ENCODE data around the gene LYPD1.

Gene LYPD1

DNA sequence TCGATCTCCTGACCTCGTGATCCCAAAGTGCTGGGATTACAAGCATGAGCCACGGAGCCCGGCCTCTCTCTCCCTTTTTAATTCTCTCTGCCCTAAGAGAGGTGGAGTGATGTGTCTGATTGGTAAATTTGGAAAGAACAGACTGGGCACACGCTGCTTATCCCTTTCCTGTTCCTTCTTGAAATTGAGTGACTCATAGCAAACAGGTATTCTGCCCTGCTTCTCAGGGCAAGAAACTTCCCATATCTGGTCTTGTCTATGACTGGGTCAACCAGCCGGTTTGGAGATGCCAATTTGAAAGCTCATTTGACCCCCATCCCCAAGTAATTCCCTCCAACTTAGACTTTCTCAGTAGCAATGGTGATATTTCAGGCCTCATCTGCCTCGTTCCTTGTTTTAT lies 15.0 kb downstream of the LYPD1 start:
- Histone ChIP-seq H3K79me2 (ENCODE audit: control insufficient read depth, insufficient read depth, low read length) (no peaks in the 10 kb centered on the region), H3K27me3 (ENCODE audit: insufficient read depth, low read length, poor library complexity) (no peaks in the 10 kb centered on the region), H2AK5ac (ENCODE audit: low read length) (no peak overlapping the region), H3K36me3 (ENCODE audit: control insufficient read depth, insufficient read depth, low read length) (no peaks in the 10 kb centered on the region), H3K27ac (ENCODE audit: low read depth, low read length) (no peak overlapping the region), H3K23ac (ENCODE audit: low read length) (no peak overlapping the region), H3K18ac (ENCODE audit: low read length) (no peak overlapping the region), H4K5ac (ENCODE audit: low read length) (no peak overlapping the region), H2BK5ac (ENCODE audit: low read length) (no peak overlapping the region), H3K4me2 (ENCODE audit: low read length) (no peak overlapping the region), H3K79me1 (ENCODE audit: low read length) (no peaks in the 10 kb centered on the region), H4K8ac (ENCODE audit: low read depth, low read length) (no peak overlapping the region), H2BK120ac (ENCODE audit: low read depth, low read length) (no peak overlapping the region), H3K9ac (ENCODE audit: low read length) (no peak overlapping the region), H3K4me3 (ENCODE audit: low read length) (no peak overlapping the region), H2BK15ac (replicated peaks; ENCODE audit: low read depth) (no peak overlapping the region), H3K4me1 (ENCODE audit: control insufficient read depth, low read depth, low read length) (no peaks in the 10 kb centered on the region), H3K56ac (ENCODE audit: low read length) (no peak overlapping the region), H3K4ac (ENCODE audit: low read depth, low read length) (no peak overlapping the region)
- WGBS (ENCODE audit: extremely low coverage, insufficient coverage, low lambda C conversion rate): no CpG with 5 or more reads among the region's 7 CpGs
- DNase-seq: no peak

GRCh38 chr2:132654335-132654734 lies 15.7 kb downstream of the LYPD1 start:
- H3K79me1 ChIP-seq (ENCODE audit: low read length): no peaks in the 10 kb centered on the region
- no peak overlapping the region for H2BK5ac ChIP-seq (ENCODE audit: low read length)
- no peak overlapping the region for H4K8ac ChIP-seq (ENCODE audit: low read depth, low read length)
- H3K36me3 ChIP-seq (ENCODE audit: control insufficient read depth, insufficient read depth, low read length): no peaks in the 10 kb centered on the region
- H3K9ac ChIP-seq (ENCODE audit: low read length): no peak overlapping the region
- no peak overlapping the region for H3K4me3 ChIP-seq (ENCODE audit: low read length)
- H2BK15ac ChIP-seq (replicated peaks; ENCODE audit: low read depth): no peak overlapping the region
- no CpG with 5 or more reads among the region's 4 CpGs for WGBS (ENCODE audit: extremely low coverage, insufficient coverage, low lambda C conversion rate)
- no peak overlapping the region for H3K23ac ChIP-seq (ENCODE audit: low read length)
- no peak overlapping the region for H4K5ac ChIP-seq (ENCODE audit: low read length)
- H2AK5ac ChIP-seq (ENCODE audit: low read length): no peak overlapping the region
- H3K4me2 ChIP-seq (ENCODE audit: low read length): no peak overlapping the region
- no peaks in the 10 kb centered on the region for H3K79me2 ChIP-seq (ENCODE audit: control insufficient read depth, insufficient read depth, low read length)
- no peaks in the 10 kb centered on the region for H3K4me1 ChIP-seq (ENCODE audit: control insufficient read depth, low read depth, low read length)
- no peaks in the 10 kb centered on the region for H3K27me3 ChIP-seq (ENCODE audit: insufficient read depth, low read length, poor library complexity)
- no peak overlapping the region for H3K18ac ChIP-seq (ENCODE audit: low read length)
- H3K56ac ChIP-seq (ENCODE audit: low read length): no peak overlapping the region
- DNase-seq: no peak
- H3K27ac ChIP-seq (ENCODE audit: low read depth, low read length): no peak overlapping the region
- H3K4ac ChIP-seq (ENCODE audit: low read depth, low read length): no peak overlapping the region
- H2BK120ac ChIP-seq (ENCODE audit: low read depth, low read length): no peak overlapping the region

- H3K18ac ChIP-seq (ENCODE audit: low read length): no peak overlapping the region
- no peaks in the 10 kb centered on the region for H3K36me3 ChIP-seq (ENCODE audit: control insufficient read depth, insufficient read depth, low read length)
- H3K4me2 ChIP-seq (ENCODE audit: low read length): no peak overlapping the region
- H3K27me3 ChIP-seq (ENCODE audit: insufficient read depth, low read length, poor library complexity): no peaks in the 10 kb centered on the region
- H3K23ac ChIP-seq (ENCODE audit: low read length): no peak overlapping the region
- no peaks in the 10 kb centered on the region for H3K79me1 ChIP-seq (ENCODE audit: low read length)
- whole genome bisulfite sequencing (ENCODE audit: extremely low coverage, insufficient coverage, low lambda C conversion rate): no CpG with 5 or more reads among the region's 8 CpGs
- no peak overlapping the region for H3K9ac ChIP-seq (ENCODE audit: low read length)
- no peak overlapping the region for H3K4ac ChIP-seq (ENCODE audit: low read depth, low read length)
- no peak overlapping the region for H3K56ac ChIP-seq (ENCODE audit: low read length)
- no peak overlapping the region for H2BK15ac ChIP-seq (replicated peaks; ENCODE audit: low read depth)
- no peak overlapping the region for H3K4me3 ChIP-seq (ENCODE audit: low read length)
- no peak overlapping the region for H2BK120ac ChIP-seq (ENCODE audit: low read depth, low read length)
- peak; percentile 18 for DNase-seq
- H4K5ac ChIP-seq (ENCODE audit: low read length): no peak overlapping the region
- H4K8ac ChIP-seq (ENCODE audit: low read depth, low read length): no peak overlapping the region
- no peak overlapping the region for H3K27ac ChIP-seq (ENCODE audit: low read depth, low read length)
- no peaks in the 10 kb centered on the region for H3K79me2 ChIP-seq (ENCODE audit: control insufficient read depth, insufficient read depth, low read length)
- no peaks in the 10 kb centered on the region for H3K4me1 ChIP-seq (ENCODE audit: control insufficient read depth, low read depth, low read length)
- H2BK5ac ChIP-seq (ENCODE audit: low read length): no peak overlapping the region
- no peak overlapping the region for H2AK5ac ChIP-seq (ENCODE audit: low read length)
Observed at GRCh38 chr2:132652474-132652873, 17.5 kb downstream of the LYPD1 start.

DNA sequence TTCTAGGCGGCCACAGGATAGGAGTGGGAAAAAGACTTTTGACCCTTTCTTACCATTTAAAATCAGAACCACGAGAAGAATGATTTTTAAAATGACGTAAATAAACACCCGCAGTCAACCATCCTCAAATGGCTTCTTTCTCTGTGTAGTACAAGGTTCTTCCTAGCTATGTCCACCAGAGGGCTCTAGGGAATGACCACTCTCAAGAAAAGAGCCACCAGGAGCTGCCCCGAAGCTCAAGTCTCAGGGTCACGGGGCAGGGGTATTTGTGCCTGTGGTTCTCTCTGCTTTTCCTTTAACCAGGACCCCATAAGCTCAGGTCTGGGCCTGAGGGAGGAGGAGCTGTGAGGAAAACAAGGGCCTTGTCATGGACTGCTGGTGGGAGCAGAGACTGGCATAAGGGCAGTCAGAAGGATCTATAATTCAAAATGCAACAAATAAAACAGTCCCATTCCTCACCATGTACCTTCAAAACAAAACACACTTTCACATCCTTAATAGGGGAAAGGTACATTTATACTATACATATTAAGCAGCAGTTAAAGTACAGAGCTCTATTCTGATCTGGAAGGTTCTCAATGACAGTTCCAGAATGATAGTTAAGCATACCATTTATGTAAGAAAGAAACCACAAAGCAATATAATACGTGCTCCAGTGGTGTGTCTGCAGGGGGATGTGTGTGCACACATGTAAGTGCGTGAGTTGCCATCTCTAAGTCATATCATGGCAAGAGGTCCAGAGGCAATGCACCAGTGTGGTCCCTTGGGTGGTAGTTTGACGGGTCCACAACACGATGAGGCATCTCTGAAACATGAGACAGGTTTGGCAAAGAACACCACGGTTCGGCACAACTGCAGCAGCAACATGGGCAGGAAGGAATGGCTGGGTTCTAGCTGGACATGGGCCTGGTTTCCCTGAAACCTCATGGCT lies 18.6 kb downstream of the LYPD1 start:
- no peak overlapping the region for H3K4ac ChIP-seq (ENCODE audit: low read depth, low read length)
- H3K56ac ChIP-seq (ENCODE audit: low read length): no peak overlapping the region
- H4K8ac ChIP-seq (ENCODE audit: low read depth, low read length): no peak overlapping the region
- peak; percentile 65 for DNase-seq
- no peak overlapping the region for H3K27ac ChIP-seq (ENCODE audit: low read depth, low read length)
- H3K23ac ChIP-seq (ENCODE audit: low read length): no peak overlapping the region
- no peak overlapping the region for H3K4me2 ChIP-seq (ENCODE audit: low read length)
- H2BK5ac ChIP-seq (ENCODE audit: low read length): no peak overlapping the region
- H3K4me1 ChIP-seq (ENCODE audit: control insufficient read depth, low read depth, low read length): no peaks in the 10 kb centered on the region
- H2BK120ac ChIP-seq (ENCODE audit: low read depth, low read length): no peak overlapping the region
- H3K36me3 ChIP-seq (ENCODE audit: control insufficient read depth, insufficient read depth, low read length): no peaks in the 10 kb centered on the region
- H3K79me2 ChIP-seq (ENCODE audit: control insufficient read depth, insufficient read depth, low read length): no peaks in the 10 kb centered on the region
- no peak overlapping the region for H3K4me3 ChIP-seq (ENCODE audit: low read length)
- H4K5ac ChIP-seq (ENCODE audit: low read length): no peak overlapping the region
- H2AK5ac ChIP-seq (ENCODE audit: low read length): no peak overlapping the region
- H3K18ac ChIP-seq (ENCODE audit: low read length): no peak overlapping the region
- no peak overlapping the region for H2BK15ac ChIP-seq (replicated peaks; ENCODE audit: low read depth)
- WGBS (ENCODE audit: extremely low coverage, insufficient coverage, low lambda C conversion rate): no CpG with 5 or more reads among the region's 12 CpGs
- no peaks in the 10 kb centered on the region for H3K27me3 ChIP-seq (ENCODE audit: insufficient read depth, low read length, poor library complexity)
- H3K79me1 ChIP-seq (ENCODE audit: low read length): no peaks in the 10 kb centered on the region
- H3K9ac ChIP-seq (ENCODE audit: low read length): no peak overlapping the region

DNA sequence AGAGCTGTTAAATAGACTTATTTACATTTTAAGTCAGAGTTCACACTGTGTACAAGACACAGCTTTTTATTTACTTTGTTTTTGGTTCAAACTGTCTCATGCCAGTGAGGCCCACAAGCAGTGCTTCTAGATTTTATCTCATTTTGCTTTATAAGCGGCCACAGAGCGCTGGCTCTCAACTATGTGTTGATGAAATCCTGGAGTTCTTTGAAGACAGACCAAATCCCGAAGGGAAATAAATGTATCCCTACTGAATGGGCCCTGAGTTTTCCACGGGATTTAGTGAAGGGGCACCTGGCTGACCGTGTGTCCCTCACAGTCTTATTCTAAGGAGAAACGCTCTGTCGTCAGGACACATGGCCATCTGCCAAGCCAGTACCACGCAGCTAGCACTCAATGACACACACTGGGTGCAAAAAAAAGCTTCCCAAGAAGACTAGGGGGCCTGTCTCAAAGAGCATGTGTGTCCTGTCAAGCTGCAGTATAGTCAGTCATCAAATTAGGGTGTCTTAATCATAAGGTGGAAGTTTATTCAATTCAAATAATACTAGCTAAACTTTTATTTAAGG lies 23.4 kb downstream of the LYPD1 start:
- H3K56ac ChIP-seq (ENCODE audit: low read length): no peak overlapping the region
- no CpG with 5 or more reads among the region's 8 CpGs for WGBS (ENCODE audit: extremely low coverage, insufficient coverage, low lambda C conversion rate)

More for the DNA sequence above, 23.4 kb downstream of the LYPD1 start:
- H2BK5ac ChIP-seq (ENCODE audit: low read length): no peak overlapping the region
- no peak overlapping the region for H2BK120ac ChIP-seq (ENCODE audit: low read depth, low read length)
- H3K4me2 ChIP-seq (ENCODE audit: low read length): no peak overlapping the region
- H3K4me1 ChIP-seq (ENCODE audit: control insufficient read depth, low read depth, low read length): peaks cover 2% of the 10 kb centered on the region
- no peak overlapping the region for H2BK15ac ChIP-seq (replicated peaks; ENCODE audit: low read depth)
- no peak overlapping the region for H3K4ac ChIP-seq (ENCODE audit: low read depth, low read length)
- no peak overlapping the region for H2AK5ac ChIP-seq (ENCODE audit: low read length)
- no peaks in the 10 kb centered on the region for H3K79me1 ChIP-seq (ENCODE audit: low read length)
- H3K18ac ChIP-seq (ENCODE audit: low read length): no peak overlapping the region
- DNase-seq: peak; percentile 27
- H3K27ac ChIP-seq (ENCODE audit: low read depth, low read length): no peak overlapping the region
- H3K23ac ChIP-seq (ENCODE audit: low read length): no peak overlapping the region
- H3K4me3 ChIP-seq (ENCODE audit: low read length): no peak overlapping the region
- no peaks in the 10 kb centered on the region for H3K36me3 ChIP-seq (ENCODE audit: control insufficient read depth, insufficient read depth, low read length)
- H3K9ac ChIP-seq (ENCODE audit: low read length): no peak overlapping the region
- no peak overlapping the region for H4K8ac ChIP-seq (ENCODE audit: low read depth, low read length)
- no peaks in the 10 kb centered on the region for H3K27me3 ChIP-seq (ENCODE audit: insufficient read depth, low read length, poor library complexity)
- H3K79me2 ChIP-seq (ENCODE audit: control insufficient read depth, insufficient read depth, low read length): no peaks in the 10 kb centered on the region
- H4K5ac ChIP-seq (ENCODE audit: low read length): no peak overlapping the region
